ENCODE data around the gene SLCO2B1.

SLCO2B1 gene

GRCh38 chr11:75202195-75202594 lies 51.3 kb downstream of the SLCO2B1 start:
- no peak for TF ChIP-seq CTCF (IDR thresholded peaks at IDR 0.05; ENCODE audit: insufficient read depth, missing control alignments)
- DNase-seq (ENCODE audit: insufficient read length, low spot score) (no peak), FAIRE-seq (no peak)

- FAIRE-seq, result no peak
- no peak for DNase-seq (ENCODE audit: insufficient read length, low spot score)
- TF ChIP-seq CTCF (IDR thresholded peaks at IDR 0.05; ENCODE audit: insufficient read depth, missing control alignments), result no peak
Observed at GRCh38 chr11:75203138-75203537, 52.2 kb downstream of the SLCO2B1 start.

- no peak for TF ChIP-seq CTCF (IDR thresholded peaks at IDR 0.05; ENCODE audit: insufficient read depth, missing control alignments)
- no peak for FAIRE-seq
- no peak for DNase-seq (ENCODE audit: insufficient read length, low spot score)
Observed at GRCh38 chr11:75203641-75204011, 52.7 kb downstream of the SLCO2B1 start.

GRCh38 chr11:75204012-75204674 lies 53.2 kb downstream of the SLCO2B1 start:
- DNase-seq (ENCODE audit: insufficient read length, low spot score), result no peak
- TF ChIP-seq CTCF (IDR thresholded peaks at IDR 0.05; ENCODE audit: insufficient read depth, missing control alignments), result no peak
- no peak for FAIRE-seq

GRCh38 chr11:75204685-75205563 lies 54.0 kb downstream of the SLCO2B1 start:
- peak; percentile 90 for DNase-seq (ENCODE audit: insufficient read length, low spot score)
- peak; percentile 84 for TF ChIP-seq CTCF (IDR thresholded peaks at IDR 0.05; ENCODE audit: insufficient read depth, missing control alignments)
- no peak for FAIRE-seq

- FAIRE-seq (no peak), DNase-seq (ENCODE audit: insufficient read length, low spot score) (no peak)
- no peak for TF ChIP-seq CTCF (IDR thresholded peaks at IDR 0.05; ENCODE audit: insufficient read depth, missing control alignments)
Observed at GRCh38 chr11:75205564-75206020, 54.7 kb downstream of the SLCO2B1 start.

- DNase-seq (ENCODE audit: insufficient read length, low spot score) (no peak), FAIRE-seq (no peak)
- no peak for TF ChIP-seq CTCF (IDR thresholded peaks at IDR 0.05; ENCODE audit: insufficient read depth, missing control alignments)
Observed at GRCh38 chr11:75208446-75208845, 57.5 kb downstream of the SLCO2B1 start.

Data from D721Med (cell line).